Body of pancreas (tissue), 4 donors: Measurements from ENCODE around the gene NELL2.

ENCODE experiments used
- POLR2A ChIP-seq, 3 donors: fragments of 450-650 bp; IDR thresholded peaks; one replicate each; pipeline ENCODE4 v1.6.1; 2016; ENCODE audit warnings: antibody characterized with exemption in 3 of 3, mild to moderate bottlenecking in 2 of 3
- TF ChIP-seq, protein P1 (sequence below), 7 experiments: fragments of 450-650 bp in 4 of 7; fragments of 200-600 bp in 3 of 7; sonication (generic) in 3 of 7; IDR thresholded peaks; one replicate each; pipeline ENCODE4 v1.5.1; 2016 to 2019; ENCODE audit warnings: antibody characterized with exemption in 7 of 7

DNA sequence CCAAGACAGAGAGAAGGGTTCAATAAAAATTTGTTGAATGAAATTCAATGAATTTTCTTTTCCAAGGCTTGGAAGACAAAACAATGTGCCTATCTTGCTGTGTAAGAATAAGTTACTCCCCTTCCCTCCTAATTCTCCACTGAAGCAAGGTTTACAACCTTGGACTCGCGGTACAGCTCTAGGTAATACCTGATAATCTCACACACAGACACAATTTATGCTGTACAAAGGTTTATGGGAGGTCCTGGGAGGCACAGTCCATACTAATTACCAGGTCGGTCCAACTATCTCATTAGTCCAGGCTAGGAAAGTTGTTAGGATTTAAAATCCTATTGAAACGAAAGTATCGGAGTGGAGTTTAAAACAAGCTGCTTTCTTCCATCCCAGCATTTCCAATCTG is 42.6 kb downstream of the NELL2 start:
- TF ChIP-seq, protein P1, sequence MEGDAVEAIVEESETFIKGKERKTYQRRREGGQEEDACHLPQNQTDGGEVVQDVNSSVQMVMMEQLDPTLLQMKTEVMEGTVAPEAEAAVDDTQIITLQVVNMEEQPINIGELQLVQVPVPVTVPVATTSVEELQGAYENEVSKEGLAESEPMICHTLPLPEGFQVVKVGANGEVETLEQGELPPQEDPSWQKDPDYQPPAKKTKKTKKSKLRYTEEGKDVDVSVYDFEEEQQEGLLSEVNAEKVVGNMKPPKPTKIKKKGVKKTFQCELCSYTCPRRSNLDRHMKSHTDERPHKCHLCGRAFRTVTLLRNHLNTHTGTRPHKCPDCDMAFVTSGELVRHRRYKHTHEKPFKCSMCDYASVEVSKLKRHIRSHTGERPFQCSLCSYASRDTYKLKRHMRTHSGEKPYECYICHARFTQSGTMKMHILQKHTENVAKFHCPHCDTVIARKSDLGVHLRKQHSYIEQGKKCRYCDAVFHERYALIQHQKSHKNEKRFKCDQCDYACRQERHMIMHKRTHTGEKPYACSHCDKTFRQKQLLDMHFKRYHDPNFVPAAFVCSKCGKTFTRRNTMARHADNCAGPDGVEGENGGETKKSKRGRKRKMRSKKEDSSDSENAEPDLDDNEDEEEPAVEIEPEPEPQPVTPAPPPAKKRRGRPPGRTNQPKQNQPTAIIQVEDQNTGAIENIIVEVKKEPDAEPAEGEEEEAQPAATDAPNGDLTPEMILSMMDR (IDR thresholded peaks at IDR 0.05) = no peak
- TF ChIP-seq POLR2A (IDR thresholded peaks at IDR 0.05) = no peak
